A549 (cell line): ENCODE measurements around the gene GPR153. TPM values are rescaled to one million over a fixed set of nuclear protein-coding genes. Genes with fewer than 3 reads are reported as not detected.

Source experiments
- ATAC-seq, 2 experiments: fragments of 200-7000 bp in 1 of 2; fragments of >200 bp in 1 of 2; cut with Nextera tagmentation in 1 of 2; cut with Tn5 transposase in 1 of 2; 3 replicates each; pipeline versions ENCODE4 v1.8.0 to v1.9.1; 2018 to 2020; ENCODE audit warnings: mild to moderate bottlenecking in 1 of 2, moderate library complexity in 1 of 2
- CTCF ChIA-PET: fragments of 300-600 bp; sonication (Branson Sonifier 250); formaldehyde crosslinking; extraction: SDS; loops from one replicate; lab custom pipeline; 2021; ENCODE audit warnings: antibody characterized with exemption, inconsistent platforms; lab: Yijun Ruan, JAX
- POLR2A ChIA-PET: fragments of 350-600 bp; formaldehyde crosslinking; extraction: SDS; loops from one replicate; lab custom pipeline; 2021; ENCODE audit warnings: antibody characterized with exemption, inconsistent platforms; lab: Yijun Ruan, JAX
- DNase-seq, 2 experiments: peaks; one replicate each; pipeline versions ENCODE4 v3.0.0 to v3.0.0-alpha.2; 2011 to 2016; ENCODE audit warnings: low read depth in 1 of 2, low spot score in 1 of 2
- FAIRE-seq: peaks from 2 replicates; lab custom pipeline; 2011; peaks lifted over from hg19 to GRCh38; lab: Jason Lieb, UNC
- H3K27ac ChIP-seq, 2 experiments: fragments of >200 bp; sonication (Bioruptor Twin); formaldehyde crosslinking; 3 replicates each; pipeline ENCODE4 v1.5.1; 2016 to 2017
- H3K4me1 ChIP-seq: fragments of >200 bp; sonication (Bioruptor Twin); formaldehyde crosslinking; 3 replicates; pipeline ENCODE4 v1.6.1; 2016
- H3K4me2 ChIP-seq: fragments of >200 bp; sonication (Bioruptor Twin); formaldehyde crosslinking; 3 replicates; pipeline ENCODE4 v1.6.1; 2016
- H3K4me3 ChIP-seq: fragments of >200 bp; sonication (Bioruptor Twin); formaldehyde crosslinking; 3 replicates; pipeline ENCODE4 v1.5.1; 2016
- H3K9me3 ChIP-seq: fragments of >200 bp; sonication (Bioruptor Twin); formaldehyde crosslinking; 3 replicates; pipeline ENCODE4 v1.6.1; 2016
- ATOH8 ChIP-seq: fragments of 250-450 bp; sonication (Bioruptor Pico); IDR thresholded peaks from 2 replicates; pipeline ENCODE4 v1.5.0; 2020; ENCODE audit warnings: low read depth, mild to moderate bottlenecking, moderate library complexity
- CEBPB ChIP-seq, 2 experiments: fragments of >200 bp in 1 of 2; sonication (Bioruptor Twin) in 1 of 2; formaldehyde crosslinking in 1 of 2; IDR thresholded peaks; 2 replicates each; pipeline ENCODE4 v1.6.1; 2012 to 2016
- CHD2 ChIP-seq: fragments of 150-350 bp; IDR thresholded peaks from 2 replicates; pipeline ENCODE4 v1.6.1; 2014; ENCODE audit warnings: low read length; ENCODE audit not compliant: partially characterized antibody
- EHF ChIP-seq: fragments of 250-450 bp; sonication (Bioruptor Pico); IDR thresholded peaks from 2 replicates; pipeline ENCODE4 v1.5.0; 2020; ENCODE audit warnings: mild to moderate bottlenecking
- ESRRA ChIP-seq: fragments of 150-350 bp; IDR thresholded peaks from 2 replicates; pipeline ENCODE4 v1.6.1; 2014; ENCODE audit warnings: mild to moderate bottlenecking, low read length, borderline replicate concordance
- FOSB ChIP-seq: fragments of 250-450 bp; sonication (Bioruptor Pico); IDR thresholded peaks from 2 replicates; pipeline ENCODE4 v1.5.0; 2020; ENCODE audit warnings: mild to moderate bottlenecking, moderate library complexity
- HDAC2 ChIP-seq: fragments of 200-600 bp; sonication (generic); IDR thresholded peaks from 2 replicates; pipeline ENCODE4 v1.6.1; 2016
- HEYL ChIP-seq: fragments of 250-450 bp; sonication (Bioruptor Pico); IDR thresholded peaks from 2 replicates; pipeline ENCODE4 v1.8.0; 2021; ENCODE audit warnings: mild to moderate bottlenecking, moderate library complexity
- HOXB5 ChIP-seq: fragments of 250-450 bp; sonication (Bioruptor Pico); IDR thresholded peaks from 2 replicates; pipeline ENCODE4 v1.5.0; 2020; ENCODE audit warnings: mild to moderate bottlenecking, moderate library complexity
- JUN ChIP-seq, 2 experiments: fragments of >200 bp; sonication (Bioruptor Twin); formaldehyde crosslinking; IDR thresholded peaks; 2 replicates in 1 of 2; 3 replicates in 1 of 2; pipeline ENCODE4 v1.6.1; 2016 to 2017
- MAFK ChIP-seq: fragments of 450-650 bp; IDR thresholded peaks from 2 replicates; pipeline ENCODE4 v1.6.1; 2014; ENCODE audit not compliant: partially characterized antibody
- NPAS2 ChIP-seq: fragments of 250-450 bp; sonication (Bioruptor Pico); IDR thresholded peaks from 2 replicates; pipeline ENCODE4 v1.8.0; 2022; ENCODE audit warnings: mild to moderate bottlenecking, moderate library complexity, borderline replicate concordance
- NR3C1 ChIP-seq: fragments of >200 bp; sonication (Bioruptor Twin); formaldehyde crosslinking; IDR thresholded peaks from 3 replicates; pipeline ENCODE4 v1.6.1; 2017
- POLR2A ChIP-seq: IDR thresholded peaks from 2 replicates; pipeline ENCODE4 v1.6.1; 2012; ENCODE audit warnings: mild to moderate bottlenecking, low read length
- POLR2AphosphoS2 ChIP-seq: conservative IDR thresholded peaks from 2 replicates; pipeline ENCODE4 v1.6.1; 2012; ENCODE audit warnings: low read length, improper control_type of control experiment, inconsistent platforms
- RARB ChIP-seq: fragments of 250-450 bp; sonication (Bioruptor Pico); IDR thresholded peaks from 2 replicates; pipeline ENCODE4 v1.8.0; 2021; ENCODE audit warnings: mild to moderate bottlenecking, moderate library complexity
- ZC3H11A ChIP-seq: fragments of 450-650 bp; IDR thresholded peaks from 2 replicates; pipeline ENCODE4 v1.6.1; 2014; ENCODE audit warnings: antibody characterized with exemption, mild to moderate bottlenecking
- ZSCAN20 ChIP-seq: fragments of 250-450 bp; sonication (Bioruptor Pico); IDR thresholded peaks from 2 replicates; pipeline ENCODE4 v1.8.0; 2022; ENCODE audit warnings: mild to moderate bottlenecking, moderate library complexity
- WGBS: methylation state at CpG from one replicate; pipeline ENCODE4 v1.1.6; 2017; ENCODE audit errors: missing lambda C conversion rate; 5-methylcytosine and 5-hydroxymethylcytosine counted together
- polyA plus RNA-seq, 4 experiments: library from polyadenylated mRNA; depleted of rRNA in 3 of 4; stranded (reverse); fragments of >200 nt; fragmentation: RNase III in 1 of 4; extraction: RNeasy Plus Mini Kit Qiagen cat#74134 plus additional on column Dnase treatment in 1 of 4; gene quantifications; 2 replicates in 3 of 4; 3 replicates in 1 of 4; pipeline ENCODE4 v1.2.3, GENCODE V29; 2011 to 2017
- TF ChIP-seq, protein P1 (sequence below): IDR thresholded peaks from 2 replicates; pipeline ENCODE4 v1.6.1; 2012; ENCODE audit warnings: low read depth, borderline replicate concordance
- TF ChIP-seq, protein P2 (sequence below): IDR thresholded peaks from 2 replicates; pipeline ENCODE4 v1.6.1; 2012

Gene GPR153
- polyA plus RNA-seq, 2 of the 4 experiments (the other 2 are of a cell fraction), result 0.56 to 1.4 TPM

DNA sequence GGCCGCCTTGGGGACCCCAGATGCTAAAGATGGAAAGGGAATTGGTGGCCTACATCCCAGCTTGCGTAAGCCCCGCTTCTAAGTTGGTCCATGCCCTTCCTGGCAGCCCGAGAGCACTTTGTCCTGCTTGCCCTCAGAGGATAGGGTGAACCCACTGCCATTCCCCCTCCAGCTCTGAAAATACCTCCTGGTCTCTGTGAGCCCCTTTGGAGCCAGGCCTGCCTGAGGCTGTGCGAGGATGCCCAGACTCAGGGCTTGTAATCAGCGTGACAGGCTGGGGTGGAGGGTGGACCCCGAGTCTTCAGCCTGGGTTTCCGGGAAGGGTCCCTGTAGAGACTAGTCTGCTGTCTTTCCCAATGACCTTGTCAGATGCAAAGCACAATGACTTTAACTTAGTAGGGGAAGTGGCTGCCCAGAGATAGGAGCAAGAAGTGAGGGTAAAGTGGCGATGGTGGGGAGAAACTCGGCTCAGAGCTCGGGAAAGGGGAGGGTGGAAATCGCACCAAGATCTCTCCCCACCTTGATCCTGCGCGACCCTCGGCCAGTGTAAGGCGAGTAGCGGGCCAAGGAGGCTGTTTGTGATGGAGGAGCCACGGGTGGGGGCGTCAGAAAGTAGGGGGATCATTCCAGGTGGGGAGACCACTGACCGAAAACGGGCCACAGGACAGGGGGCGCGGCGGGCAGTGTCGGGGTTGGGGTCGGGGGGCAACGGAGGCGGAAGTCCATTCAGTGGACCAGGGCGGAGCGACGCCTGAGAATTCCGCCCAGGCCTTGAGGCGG, 19.6 kb downstream of the GPR153 start:
- no peak for TF ChIP-seq CHD2
- TF ChIP-seq ZSCAN20 (CRISPR knock-in tag), result no peak
- no peak for TF ChIP-seq CEBPB (IDR thresholded peaks at IDR 0.05)
- no peak for TF ChIP-seq MAFK
- TF ChIP-seq ZC3H11A, result no peak
- no peak for TF ChIP-seq RARB (CRISPR knock-in tag)
- TF ChIP-seq, protein P1, sequence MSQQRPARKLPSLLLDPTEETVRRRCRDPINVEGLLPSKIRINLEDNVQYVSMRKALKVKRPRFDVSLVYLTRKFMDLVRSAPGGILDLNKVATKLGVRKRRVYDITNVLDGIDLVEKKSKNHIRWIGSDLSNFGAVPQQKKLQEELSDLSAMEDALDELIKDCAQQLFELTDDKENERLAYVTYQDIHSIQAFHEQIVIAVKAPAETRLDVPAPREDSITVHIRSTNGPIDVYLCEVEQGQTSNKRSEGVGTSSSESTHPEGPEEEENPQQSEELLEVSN, result no peak
- no peak for TF ChIP-seq HEYL (CRISPR knock-in tag)
- no peak for TF ChIP-seq NR3C1
- TF ChIP-seq EHF (CRISPR knock-in tag), result no peak
- WGBS, result 70% methylated on average over 26 of the region's 33 CpGs
- no peak for DNase-seq
- no peak for FAIRE-seq
- Histone ChIP-seq H3K9me3 (no peaks in the 10 kb centered on the region), H3K4me1 (peaks cover 3% of the 10 kb centered on the region; the same call in 2 of the 3 replicates), H3K27ac (no peak overlapping the region), H3K4me3 (no peak overlapping the region; the same call in 2 of the 3 replicates), H3K4me2 (peak overlapping the region; percentile 82; the same call in 1 of the 3 replicates)
- ATAC-seq, result no peak
- ChIA-PET CTCF (interaction anchor here (1.9 to 2.5 kb wide), 2 partner anchors 36 to 102 kb away, joined by 7 to 9 read pairs; no protein-coding TSS in a partner anchor), POLR2A (no interaction called here)

DNA sequence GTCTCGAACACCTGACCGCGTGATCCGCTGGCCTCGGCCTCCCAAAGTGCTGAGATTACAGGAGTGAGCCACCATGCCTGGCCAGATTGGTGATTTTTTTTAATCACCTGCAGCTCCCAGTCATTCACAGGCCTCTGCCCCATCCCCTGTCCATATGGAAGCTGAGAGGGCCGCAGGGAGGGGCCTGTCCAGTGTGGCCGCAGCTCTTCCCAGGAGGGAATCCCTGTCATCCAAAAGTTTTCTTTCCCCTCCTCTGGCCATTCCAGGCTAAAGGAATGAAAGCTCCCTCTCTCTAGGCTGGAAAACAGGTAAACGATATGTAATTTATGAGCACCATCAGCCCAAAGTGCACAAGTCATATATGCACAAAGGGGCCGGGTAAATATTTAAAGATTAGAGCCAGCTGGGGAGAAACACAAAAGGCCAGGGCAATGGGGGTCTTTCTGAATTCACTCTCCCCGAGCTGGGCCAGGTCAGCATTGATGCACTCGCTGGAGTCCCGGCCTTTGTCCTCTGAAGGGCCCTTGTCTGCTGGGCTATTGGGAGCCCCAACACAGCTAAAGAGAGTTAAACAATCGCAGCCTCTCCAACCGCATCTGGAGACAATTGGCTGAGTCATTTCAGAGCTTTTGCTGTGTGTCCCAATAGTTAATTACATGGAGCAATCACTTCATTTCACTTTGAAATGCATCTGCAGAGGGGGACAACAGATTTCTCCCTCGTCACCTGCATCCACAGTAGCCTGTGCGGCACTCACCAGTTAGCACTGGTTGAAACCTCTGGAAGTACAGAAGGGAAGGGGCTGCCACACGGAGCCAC, 20.7 kb downstream of the GPR153 start:
- Histone ChIP-seq H3K27ac (no peak overlapping the region), H3K4me3 (no peak overlapping the region), H3K4me2 (no peak overlapping the region), H3K4me1 (no peaks in the 10 kb centered on the region), H3K9me3 (no peaks in the 10 kb centered on the region)
- ChIA-PET POLR2A (no interaction called here), CTCF (interaction anchor here (0.6 to 4.1 kb wide), 5 partner anchors 7 to 187 kb away, joined by 3 to 33 read pairs (median 3); no protein-coding TSS in a partner anchor)
- DNase-seq (no peak), ATAC-seq (no peak), FAIRE-seq (no peak)
- 84% methylated on average over 16 of the region's 17 CpGs for WGBS
- TF ChIP-seq MAFK, result no peak
- no peak for TF ChIP-seq HDAC2
- TF ChIP-seq NPAS2 (CRISPR knock-in tag), result no peak
- no peak for TF ChIP-seq POLR2AphosphoS2
- TF ChIP-seq ESRRA, result no peak

GRCh38 chr1:6239213-6239752, 21.6 kb downstream of the GPR153 start:
- peaks cover 5% of the 10 kb centered on the region; the same call in 1 of the 3 replicates for H3K4me1 ChIP-seq
- TF ChIP-seq, protein P2, sequence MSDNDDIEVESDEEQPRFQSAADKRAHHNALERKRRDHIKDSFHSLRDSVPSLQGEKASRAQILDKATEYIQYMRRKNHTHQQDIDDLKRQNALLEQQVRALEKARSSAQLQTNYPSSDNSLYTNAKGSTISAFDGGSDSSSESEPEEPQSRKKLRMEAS, result no peak
- TF ChIP-seq ESRRA (no peak), POLR2A (no peak), JUN (IDR thresholded peaks at IDR 0.05) (no peak)
- DNase-seq (no peak), FAIRE-seq (no peak), ATAC-seq (no peak)
- no peak overlapping the region for H3K4me2 ChIP-seq
- H3K27ac ChIP-seq, result no peak overlapping the region
- H3K4me3 ChIP-seq, result no peak overlapping the region
- ChIA-PET POLR2A (no interaction called here), CTCF (interaction anchor here (0.5 to 4.1 kb wide), 12 partner anchors 8 to 838 kb away, joined by 3 to 33 read pairs (median 3); no protein-coding TSS in a partner anchor)
- WGBS, result 56% methylated on average over 7 of the region's 7 CpGs
- no peaks in the 10 kb centered on the region for H3K9me3 ChIP-seq

- DNase-seq, result no peak
- CTCF ChIA-PET, result interaction anchor here (0.9 to 4.4 kb wide), 4 partner anchors 8 to 107 kb away, joined by 3 to 33 read pairs (median 16); partner anchors contain the start of gene RNF207
- POLR2A ChIA-PET, result interaction anchor here (1.6 kb wide), 1 partner anchor 31 kb away, joined by 9 read pairs; the partner anchor contains the start of gene RNF207
- FAIRE-seq, result no peak
- H3K4me2 ChIP-seq, result no peak overlapping the region
- no peak for ATAC-seq
- H3K4me1 ChIP-seq, result peaks cover 7% of the 10 kb centered on the region; the same call in 1 of the 3 replicates
- H3K4me3 ChIP-seq, result no peak overlapping the region
- H3K27ac ChIP-seq, result no peak overlapping the region
- H3K9me3 ChIP-seq, result no peaks in the 10 kb centered on the region
- 95% methylated on average over 4 of the region's 4 CpGs for WGBS
- TF ChIP-seq ATOH8 (CRISPR knock-in tag) (no peak), EHF (CRISPR knock-in tag) (no peak), CHD2 (no peak), NPAS2 (CRISPR knock-in tag) (no peak), ZC3H11A (no peak), FOSB (no peak), HOXB5 (CRISPR knock-in tag) (no peak), HDAC2 (no peak)
These were observed 23.8 kb downstream of the GPR153 start for GRCh38 chr1:6237093-6237492.
